HG02798 (cell line): ENCODE results near the gene PANX2.

Source experiments
- ATAC-seq: cut with Tn5 transposase; IDR thresholded peaks from one replicate; pipeline ENCODE4 v1.9.1; 2021; ENCODE audit warnings: mild to moderate bottlenecking; ENCODE audit not compliant: unreplicated experiment, poor library complexity

PANX2 gene

DNA sequence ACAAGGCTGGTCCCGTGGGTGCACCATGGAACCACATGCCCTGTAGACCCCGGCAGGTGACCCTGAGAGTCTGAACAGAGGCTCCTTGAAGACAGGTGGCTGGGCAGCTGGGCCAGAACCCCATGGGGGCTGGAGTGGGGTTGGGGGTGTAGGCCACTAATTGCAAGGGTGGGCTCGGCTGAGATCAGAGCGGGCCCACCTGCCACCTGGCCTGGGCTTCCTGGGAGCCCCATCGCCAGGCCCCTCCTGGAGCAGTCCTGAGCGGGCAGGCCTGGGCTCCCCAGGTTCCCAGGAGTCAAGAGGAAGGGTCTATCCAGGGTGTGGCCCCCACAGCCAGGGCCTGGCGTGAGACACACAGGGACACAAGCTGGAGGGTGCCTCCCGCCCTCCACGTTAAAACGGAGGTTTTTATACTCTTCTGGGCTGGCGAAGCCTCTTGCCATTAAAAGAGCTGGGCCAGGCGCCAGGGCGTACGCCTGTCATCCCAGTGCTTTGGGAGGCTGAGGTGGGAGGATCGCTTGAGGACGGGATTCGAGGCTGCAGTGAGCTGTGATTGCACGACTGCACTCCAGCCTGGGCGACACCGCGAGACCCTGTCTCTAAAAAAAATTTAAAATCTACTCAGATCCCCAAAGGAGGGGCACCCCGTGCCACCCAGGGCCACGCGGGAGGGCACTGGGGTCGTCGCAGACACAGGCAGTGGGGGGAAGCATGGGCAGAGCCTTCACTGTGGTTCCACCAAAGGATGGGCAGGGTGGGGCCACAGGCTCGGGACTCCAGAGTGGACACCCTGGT lies 10.4 kb downstream of the PANX2 start:
- no peak for ATAC-seq

DNA sequence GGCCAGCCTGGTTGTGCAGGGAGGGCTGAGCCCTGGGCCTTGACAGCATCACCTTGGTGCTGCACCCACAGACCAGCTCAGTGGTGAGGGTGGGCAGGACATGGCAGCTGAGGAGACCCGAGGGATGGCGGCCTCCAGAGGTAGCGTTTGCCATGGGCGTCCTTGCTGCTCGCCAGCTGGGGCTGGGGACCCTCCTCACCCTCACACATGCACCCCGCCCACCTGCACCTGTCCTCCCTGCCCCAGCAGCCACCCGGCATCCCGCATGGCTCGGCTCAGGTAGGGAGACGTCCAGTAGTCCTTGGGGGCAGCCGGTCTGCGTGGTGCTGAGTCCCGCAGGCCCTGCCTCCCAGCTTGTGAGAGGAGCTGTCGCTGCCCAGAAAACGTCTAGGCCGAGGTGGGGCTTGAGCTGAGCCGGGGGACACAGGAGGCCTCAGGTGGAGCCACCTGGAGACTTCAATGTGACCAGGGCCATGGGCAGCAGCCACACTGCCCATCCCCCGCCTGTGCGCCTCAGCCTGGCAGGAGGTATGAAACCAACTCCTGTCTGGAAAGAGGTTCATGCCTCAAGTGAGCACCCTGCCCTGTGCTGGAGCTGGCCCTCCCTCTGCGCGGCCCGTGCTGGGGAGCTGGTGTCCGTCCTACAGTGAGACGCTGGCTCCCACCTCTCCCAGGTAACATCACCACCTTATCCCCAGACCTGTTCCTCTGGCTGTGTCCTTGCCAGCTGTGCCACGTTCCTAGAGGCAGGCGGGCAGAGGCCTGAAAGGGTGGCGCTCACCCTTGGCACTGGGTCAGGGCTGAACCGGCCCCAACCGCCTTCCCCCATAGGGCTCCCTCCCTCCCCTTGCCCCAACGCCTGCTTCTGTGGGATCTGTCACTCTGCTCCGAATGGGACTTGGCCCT lies 11.9 kb downstream of the PANX2 start:
- ATAC-seq, result no peak

DNA sequence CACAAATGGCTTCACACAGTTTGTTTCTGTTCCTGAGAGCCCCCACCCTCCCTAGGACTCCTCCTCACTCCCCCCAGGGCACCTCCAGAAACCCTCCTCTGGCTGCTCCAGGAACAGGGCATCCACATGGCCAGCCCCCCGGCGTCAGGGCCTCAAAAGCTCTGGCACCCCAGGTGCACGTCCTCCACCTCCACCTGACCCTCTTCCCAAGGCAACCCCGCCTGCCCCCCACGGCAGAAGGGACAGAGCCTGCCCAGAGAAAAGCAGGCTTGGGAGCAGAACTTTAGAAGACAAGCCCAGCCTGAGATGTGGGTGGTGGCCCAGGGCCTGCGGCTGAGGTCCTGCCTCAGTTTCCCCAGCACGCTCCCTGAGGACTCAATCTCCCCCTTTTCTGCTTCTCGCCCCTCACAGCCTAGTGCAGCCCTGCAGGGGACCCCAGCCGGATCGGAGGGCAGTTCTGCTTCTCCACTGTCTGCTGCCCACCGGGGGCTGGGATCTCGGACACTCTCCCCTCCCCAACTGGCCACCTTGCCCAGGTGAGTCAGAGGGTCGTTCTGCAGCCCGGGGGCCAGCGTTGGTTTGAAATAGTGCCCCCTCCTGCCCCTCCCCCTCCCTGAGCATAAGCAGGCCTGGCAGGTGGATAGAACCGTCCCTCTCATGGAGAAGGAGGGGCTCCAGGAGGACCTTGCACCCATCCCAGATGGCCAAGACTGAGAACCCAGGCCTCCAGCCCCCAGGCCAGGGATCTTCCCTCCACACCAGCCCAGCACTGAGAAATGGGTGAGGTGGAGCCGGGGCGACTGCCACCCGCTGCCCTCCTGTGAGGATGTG lies 12.8 kb downstream of the PANX2 start:
- no peak for ATAC-seq

DNA sequence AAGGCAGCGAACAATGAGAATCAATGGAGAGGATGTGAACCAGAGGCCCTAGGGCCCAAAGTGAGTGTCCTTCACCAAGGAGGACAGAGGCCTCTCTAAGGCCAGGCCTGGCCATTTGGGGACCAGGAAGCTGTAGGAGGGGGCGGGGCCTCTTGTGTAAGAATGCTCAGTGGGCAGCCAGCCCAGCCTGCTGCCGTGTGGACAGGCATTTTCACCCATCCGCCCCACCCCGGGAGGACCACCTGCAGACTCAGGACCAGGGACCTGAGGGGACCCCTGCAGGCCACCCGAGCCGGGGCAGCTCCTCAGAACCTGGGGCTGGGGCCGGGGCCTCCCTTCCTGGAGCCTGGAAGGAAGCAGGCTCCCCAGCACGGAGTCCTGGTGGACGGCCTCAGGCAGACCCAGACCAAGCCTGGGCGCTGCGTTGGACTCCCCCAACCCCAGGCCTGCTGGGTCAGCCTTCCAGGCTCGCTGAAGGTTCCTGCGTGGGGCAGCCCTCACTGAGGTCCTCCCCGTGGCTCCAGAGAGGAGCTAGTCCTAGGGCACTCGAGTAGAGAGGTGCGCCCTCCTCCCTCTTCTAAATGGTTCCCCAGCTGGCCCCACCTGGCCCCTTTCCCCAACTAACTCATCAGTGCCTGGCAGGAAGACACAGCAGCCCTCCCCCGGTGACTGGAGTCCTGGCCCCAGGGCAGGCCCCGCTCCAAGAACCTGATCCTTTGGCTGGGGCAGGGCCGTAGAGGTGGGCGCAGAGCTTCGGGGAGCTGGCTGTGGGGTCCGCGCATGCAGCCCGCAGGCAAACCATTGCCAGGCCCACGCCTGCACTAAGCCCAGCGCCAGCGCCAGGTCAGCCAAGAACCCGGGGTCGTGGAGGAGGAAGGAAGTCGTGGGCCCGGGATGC lies 13.7 kb downstream of the PANX2 start:
- ATAC-seq, result no peak

DNA sequence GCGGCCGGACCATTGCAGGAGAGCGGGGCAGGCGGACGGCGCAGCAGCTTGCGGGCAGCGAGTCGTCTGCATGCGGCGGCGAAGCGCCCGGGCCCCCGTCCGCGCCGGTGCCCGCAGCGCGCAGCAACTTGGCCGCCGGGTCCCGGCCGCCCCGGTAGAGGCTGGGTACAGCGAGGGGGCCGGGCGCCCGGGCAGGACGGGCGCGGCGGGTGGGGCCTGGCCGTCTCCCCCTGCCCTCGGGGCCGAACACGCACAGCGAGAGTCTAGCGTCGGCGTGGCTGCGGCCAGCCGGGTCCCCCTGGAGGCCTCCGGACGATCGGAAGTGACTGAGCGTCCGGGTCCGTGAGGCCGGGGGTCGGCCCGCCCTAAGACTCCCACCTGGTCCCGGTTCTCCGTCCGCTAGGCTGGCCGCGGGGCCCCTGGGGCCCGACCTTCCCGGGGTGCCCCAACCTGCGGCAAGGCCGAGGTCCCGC lies 14.4 kb downstream of the PANX2 start:
- ATAC-seq, result no peak

DNA sequence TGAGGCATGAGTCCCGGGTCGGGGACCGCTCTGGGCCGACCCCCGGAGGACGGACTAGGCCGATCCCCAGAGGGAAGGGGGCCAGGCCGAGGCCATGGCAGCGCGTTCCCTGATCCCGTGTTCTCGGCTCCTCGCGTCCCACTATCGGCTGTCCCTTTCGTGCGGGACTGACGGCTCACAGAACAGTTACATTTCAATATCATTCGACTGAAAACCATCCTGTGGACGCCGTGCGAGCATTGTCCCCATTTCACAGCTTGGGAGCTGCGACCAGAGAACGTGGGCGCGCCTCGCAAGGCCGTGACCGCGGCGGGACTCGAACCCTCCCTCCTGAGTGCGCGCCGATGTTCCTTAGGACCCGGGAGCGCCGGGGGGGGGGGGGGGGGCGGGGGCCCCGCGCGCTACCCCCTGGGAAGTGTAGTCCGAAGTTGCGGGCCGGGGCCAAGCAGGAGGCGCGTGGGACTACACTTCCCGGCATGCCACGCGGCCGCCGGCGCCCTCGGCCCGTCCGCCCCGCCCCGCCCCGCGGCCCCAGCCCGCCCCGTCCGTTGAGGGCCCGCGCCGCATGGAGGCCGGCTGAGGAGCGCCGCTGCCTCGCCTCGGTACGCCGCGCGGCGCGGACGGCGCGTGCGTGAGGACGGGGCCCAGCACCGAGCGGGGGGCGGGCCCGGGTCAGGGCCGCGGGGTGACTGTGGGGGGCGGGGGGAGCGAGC lies 15.0 kb downstream of the PANX2 start, which contains the start of gene TRABD:
TRABD (plus strand) TSS at position 539 of the 713 bp plus-strand sequence. CDS start 7,148 bp downstream, outside the sequence.
- ATAC-seq, result peak; percentile 60

DNA sequence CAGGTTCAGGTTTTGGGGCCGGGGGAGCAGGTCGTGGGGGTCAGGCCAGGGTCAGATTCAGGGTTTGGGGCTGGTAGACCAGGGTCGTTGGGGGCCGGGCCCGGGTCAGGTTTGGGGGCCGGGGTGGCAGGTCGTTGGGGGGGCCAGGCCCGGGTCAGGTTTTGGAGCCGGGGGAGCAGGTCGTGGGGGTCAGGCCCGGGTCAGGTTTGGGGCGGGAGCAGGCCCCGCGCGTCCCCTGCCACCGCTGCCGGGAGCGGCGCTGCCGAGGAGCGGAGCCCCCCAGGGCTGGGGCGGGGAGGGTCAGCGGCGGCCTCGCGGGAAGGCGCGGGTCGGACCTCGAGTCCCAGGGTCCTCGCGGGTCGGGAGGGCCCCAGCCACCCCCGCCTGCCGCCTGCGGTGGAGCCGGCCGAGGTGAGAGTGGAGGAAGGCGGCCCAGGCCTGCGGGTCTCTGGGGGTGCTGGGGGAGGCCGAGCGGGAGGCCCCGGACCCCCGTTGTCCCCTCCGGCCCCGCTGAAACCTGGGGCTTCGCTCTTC lies 15.7 kb downstream of the PANX2 start:
- no peak for ATAC-seq

DNA sequence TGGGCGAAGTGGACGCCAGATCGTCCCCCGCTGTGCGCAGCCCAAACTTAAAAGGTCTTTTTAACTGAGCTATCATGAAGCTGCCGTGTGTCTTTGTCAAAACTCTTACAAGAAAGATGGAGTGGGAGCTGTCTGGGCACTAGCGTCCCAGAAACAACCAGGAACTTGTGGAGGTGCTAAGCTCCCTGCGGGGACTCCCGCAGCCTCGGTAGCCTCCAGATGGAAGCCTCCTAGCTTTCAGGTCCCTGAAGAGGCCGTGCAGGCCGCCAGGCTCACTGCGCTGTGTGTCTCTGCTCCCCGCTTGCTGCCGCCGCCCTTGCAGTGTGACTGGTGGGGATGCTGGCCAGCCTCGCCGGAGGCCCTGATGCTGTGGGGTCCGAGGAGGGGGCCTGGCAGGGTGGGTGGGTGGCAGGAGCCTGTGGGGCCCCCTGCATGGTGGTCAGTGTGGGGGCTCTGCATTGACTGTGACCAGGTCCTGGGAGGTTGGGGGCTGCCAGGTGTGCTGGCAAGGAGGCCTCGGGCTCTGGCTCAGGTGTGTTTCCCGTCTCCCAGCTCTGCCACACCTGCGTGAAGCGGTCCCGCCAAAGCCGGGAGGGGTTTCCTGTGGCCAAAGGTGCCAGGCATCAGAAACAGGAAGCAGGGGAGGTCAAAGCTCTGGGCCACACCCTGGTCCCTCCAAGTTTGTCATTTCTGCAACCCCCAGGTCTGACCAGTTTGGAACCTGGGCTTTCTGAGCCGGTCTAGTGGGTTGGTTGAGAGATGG lies 16.4 kb downstream of the PANX2 start:
- ATAC-seq, result no peak

DNA sequence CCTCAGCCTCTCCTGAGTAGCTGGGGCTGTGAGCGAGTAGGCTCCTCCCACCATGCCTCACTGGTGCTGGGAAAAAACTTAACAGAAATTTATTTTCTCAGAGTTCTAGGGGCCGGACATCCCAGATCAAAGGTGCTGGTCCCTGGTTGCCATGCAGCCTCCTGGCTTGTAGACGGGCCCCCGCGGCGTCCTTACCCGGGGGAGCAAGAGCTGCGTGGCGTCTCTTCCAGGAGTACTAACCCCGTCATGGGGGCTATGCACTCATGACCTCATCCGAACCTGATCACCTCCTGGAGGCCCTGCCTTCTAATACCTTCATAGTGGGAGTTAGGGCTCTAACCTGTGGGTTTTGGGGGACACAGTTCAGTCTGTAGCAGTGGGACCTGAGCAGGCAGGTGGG lies 17.8 kb downstream of the PANX2 start:
- no peak for ATAC-seq

DNA sequence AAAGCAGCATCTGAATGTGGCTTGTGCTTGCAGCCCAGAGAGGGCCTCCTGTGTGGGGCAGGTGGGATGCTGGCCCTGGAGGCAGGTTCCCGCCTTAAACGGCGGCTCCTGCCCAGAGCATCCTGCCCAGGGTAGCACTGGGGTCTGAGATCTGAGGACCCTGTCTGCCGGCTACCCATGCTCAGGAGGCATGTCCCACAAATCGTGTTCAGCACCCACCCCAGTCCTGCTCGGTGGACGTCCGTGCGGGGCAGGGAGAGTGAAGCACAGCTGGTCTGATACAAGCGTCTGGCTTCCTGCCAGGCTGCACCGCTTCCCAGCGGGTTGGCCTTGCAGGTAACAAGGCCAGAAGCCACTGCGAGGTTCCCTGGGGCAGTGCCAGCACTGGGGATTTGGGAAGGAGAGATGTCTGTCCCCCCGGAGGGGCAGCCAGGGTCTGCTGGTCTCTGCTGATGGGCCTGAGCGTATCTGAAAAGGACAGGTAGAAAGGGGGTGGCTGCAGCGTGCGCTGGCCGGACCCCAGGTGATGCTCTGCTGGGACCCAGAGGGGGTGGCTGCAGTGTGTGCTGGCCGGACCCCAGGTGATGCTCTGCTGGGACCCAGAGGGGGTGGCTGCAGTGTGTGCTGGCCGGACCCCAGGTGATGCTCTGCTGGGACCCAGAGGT lies 18.8 kb downstream of the PANX2 start:
- no peak for ATAC-seq

DNA sequence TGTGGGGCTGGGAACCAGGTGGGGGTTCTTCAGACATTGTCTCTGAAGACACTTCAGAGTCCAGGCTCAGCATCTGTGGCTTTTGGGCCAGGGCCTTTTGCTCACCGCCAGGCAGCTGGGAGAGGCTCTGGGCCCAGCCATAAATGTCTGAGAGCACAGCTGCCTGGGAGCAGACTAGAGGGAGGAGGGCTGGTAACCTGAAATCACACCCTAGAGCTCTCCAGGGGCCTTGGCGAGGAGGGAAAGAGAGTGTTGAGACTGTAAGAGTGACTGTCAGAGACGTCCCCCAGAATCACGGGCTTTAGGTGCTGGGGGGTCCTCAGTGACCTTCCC lies 19.3 kb downstream of the PANX2 start:
- ATAC-seq, result no peak

DNA sequence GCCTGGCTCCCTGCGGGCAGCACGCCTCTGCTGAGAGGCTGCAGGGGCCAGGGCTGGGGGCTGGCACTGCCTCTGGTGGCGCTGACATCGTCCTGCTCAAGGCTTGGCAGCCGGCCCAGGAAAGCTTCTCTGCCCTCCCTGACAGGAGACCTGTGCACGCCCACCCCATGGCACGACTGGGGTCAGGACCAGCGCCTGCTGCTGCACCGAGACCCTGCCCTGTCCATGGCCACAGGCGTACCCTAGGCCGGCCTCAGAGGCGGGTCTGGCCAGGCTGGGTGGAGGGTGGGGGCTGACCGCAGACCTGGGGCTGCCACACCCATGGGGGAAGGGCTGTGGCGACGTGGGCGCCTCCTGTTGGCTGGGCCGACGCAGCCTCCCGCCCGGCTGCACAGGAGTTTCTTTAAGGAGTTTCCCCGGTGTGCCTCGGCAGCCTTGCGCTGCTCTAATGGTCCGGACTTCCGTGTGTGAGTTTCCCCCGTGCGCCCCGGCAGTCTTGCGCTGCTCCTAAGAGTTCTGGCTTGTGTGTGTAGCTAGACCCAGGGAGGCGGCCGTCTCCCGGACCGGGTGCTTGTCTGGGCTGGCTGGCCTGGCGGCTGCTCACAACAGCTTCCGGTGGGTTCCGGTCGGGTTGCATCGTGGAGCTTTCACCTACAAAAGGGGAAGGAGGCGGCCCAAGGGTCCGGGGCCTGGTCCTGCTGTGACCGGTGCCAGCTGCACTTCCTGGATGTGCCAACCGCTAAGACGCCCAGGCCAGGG lies 19.8 kb downstream of the PANX2 start:
- ATAC-seq, result peak; percentile 51

DNA sequence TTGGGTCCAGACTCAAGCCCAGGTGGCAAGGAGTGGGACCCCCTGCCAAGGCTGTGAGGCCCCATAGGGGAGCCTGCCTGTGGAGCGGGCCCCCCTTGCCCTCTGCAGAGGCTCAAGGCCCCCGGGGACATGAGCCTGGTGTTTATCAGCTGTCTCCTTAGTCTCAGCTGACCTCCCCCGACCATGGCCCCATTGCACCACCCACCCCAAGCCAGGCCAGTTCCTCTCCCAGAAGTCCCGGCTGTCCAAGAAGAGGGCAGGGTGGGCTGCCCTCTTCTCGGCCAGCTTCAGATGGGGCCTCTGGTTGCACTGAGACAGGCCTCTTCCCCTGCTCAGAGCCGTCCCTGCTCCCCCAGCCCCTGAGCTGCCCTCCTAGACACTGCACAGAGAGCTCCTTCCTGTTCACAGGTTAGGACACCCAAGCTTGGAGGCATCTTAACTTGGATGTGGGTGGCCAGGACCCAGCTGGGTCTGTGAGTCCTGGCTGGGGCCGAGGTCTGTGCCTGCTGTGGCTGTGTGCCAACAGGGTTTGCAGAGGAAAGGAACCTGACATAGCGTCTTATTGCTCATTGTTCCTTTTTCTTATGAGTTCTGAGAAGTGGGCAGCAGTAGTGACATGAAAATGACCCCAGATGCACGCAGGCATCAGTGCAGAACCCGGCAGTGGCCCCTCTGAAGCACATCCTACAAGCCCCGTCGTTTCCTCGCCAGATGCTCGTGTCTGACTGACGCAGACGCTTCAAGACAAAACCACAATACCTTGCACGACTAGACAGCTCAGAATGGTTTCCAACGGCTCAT lies 20.6 kb downstream of the PANX2 start:
- no peak for ATAC-seq

DNA sequence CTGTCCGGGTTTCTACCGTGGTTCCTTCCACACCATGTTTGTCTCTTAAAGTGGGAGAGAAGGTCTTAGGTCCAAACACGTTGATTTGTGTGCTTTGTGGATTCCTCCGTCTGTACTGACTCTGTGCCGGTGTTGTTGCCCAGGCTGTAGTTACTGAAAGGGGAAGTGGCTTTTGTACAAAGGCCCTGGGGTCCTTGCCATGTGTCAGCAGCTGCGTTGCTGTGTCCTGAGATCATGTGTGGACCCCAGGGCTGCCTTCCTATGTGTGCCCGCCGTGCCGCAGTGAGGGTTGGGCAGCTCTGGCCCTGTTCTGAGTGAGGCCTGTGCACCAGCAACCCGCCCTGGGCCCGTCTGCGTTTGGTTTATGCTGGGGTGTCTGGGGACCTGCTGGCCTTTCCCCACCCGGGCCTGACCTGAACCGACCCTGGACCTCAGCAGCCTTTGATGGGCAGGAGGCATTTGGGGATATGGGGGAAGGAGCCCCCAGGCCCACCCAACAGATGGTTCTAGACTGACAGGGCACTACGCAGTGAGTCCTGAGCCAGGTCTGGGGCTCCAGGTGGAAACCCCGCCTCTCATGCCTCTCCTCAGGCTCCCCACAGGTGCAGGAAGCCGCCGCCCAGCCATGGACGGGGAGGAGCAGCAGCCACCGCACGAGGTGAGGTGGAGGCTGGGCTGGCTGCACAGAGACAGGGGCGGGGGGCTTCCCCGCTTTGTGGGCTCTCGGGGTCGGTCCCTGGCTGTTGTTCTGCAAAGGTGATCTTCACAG lies 22.1 kb downstream of the PANX2 start:
- ATAC-seq, result no peak

DNA sequence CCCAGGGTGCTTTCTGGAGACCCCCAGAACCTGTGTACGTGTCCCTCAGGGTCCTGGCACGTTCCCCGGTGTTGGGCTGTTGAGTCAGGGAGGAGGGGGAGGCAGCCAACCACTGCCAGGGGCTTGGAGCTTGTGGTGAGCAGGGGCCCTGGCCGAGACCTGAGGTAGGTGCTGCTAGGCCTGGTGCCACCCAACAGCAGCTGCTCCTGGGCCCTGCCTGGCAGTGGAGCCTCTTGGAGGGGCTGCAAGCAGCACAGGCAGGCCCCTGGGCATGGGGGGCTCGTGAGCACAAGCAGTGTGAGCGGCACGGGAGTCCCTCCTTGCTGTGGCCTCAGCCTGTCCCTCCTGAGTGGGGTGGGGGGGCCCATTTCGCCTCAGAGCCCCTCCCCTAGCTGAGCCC lies 23.1 kb downstream of the PANX2 start:
- ATAC-seq, result no peak
